ENCODE measurements around the gene EXOC4.

Gene EXOC4

GRCh38 chr7:133429371-133429770 lies 176.5 kb downstream of the EXOC4 start:
- DNase-seq (ENCODE audit: low read depth, low spot score) = no peak
- Histone ChIP-seq H3K27ac (no peak overlapping the region), H3K36me3 (ENCODE audit: insufficient read depth, low read length) (no peaks in the 10 kb centered on the region)

GRCh38 chr7:133431134-133431724 lies 178.4 kb downstream of the EXOC4 start:
- TF ChIP-seq POLR2AphosphoS5 (IDR thresholded peaks at IDR 0.05; ENCODE audit: borderline replicate concordance, low read depth, low read length) = no peak
- TF ChIP-seq EZH2 (IDR thresholded peaks at IDR 0.05) = no peak
- no peak for TF ChIP-seq FOXP2 (optimal IDR thresholded peaks at IDR 0.05; ENCODE audit: control extremely low read depth, extremely low read length, insufficient read depth)
- DNase-seq (ENCODE audit: low read depth, low spot score) = no peak
- no peaks in the 10 kb centered on the region for H3K9me3 ChIP-seq (ENCODE audit: low read depth, low read length)
- H3K27ac ChIP-seq = no peak overlapping the region
- no peak overlapping the region for H3K9ac ChIP-seq (ENCODE audit: insufficient read length)
- H3K4me3 ChIP-seq = no peak overlapping the region
- no peaks in the 10 kb centered on the region for H3K36me3 ChIP-seq (ENCODE audit: insufficient read depth, low read length)

More at GRCh38 chr7:133429371-133429770, 176.5 kb downstream of the EXOC4 start:
- no peak overlapping the region for H3K9ac ChIP-seq (ENCODE audit: insufficient read length)
- TF ChIP-seq FOXP2 (optimal IDR thresholded peaks at IDR 0.05; ENCODE audit: control extremely low read depth, extremely low read length, insufficient read depth) (no peak), EZH2 (IDR thresholded peaks at IDR 0.05) (no peak), POLR2AphosphoS5 (IDR thresholded peaks at IDR 0.05; ENCODE audit: borderline replicate concordance, low read depth, low read length) (no peak)
- H3K4me3 ChIP-seq = no peak overlapping the region
- no peaks in the 10 kb centered on the region for H3K9me3 ChIP-seq (ENCODE audit: low read depth, low read length)

- Histone ChIP-seq H3K36me3 (ENCODE audit: insufficient read depth, low read length) (no peaks in the 10 kb centered on the region), H3K4me3 (no peak overlapping the region), H3K27ac (no peak overlapping the region), H3K9ac (ENCODE audit: insufficient read length) (no peak overlapping the region), H3K9me3 (ENCODE audit: low read depth, low read length) (no peaks in the 10 kb centered on the region)
- no peak for DNase-seq (ENCODE audit: low read depth, low spot score)
- TF ChIP-seq FOXP2 (optimal IDR thresholded peaks at IDR 0.05; ENCODE audit: control extremely low read depth, extremely low read length, insufficient read depth) = no peak
- TF ChIP-seq POLR2AphosphoS5 (IDR thresholded peaks at IDR 0.05; ENCODE audit: borderline replicate concordance, low read depth, low read length) = no peak
- no peak for TF ChIP-seq EZH2 (IDR thresholded peaks at IDR 0.05)
Measured at GRCh38 chr7:133433165-133433812, 180.4 kb downstream of the EXOC4 start.

- Histone ChIP-seq H3K4me3 (no peak overlapping the region), H3K36me3 (ENCODE audit: insufficient read depth, low read length) (no peaks in the 10 kb centered on the region), H3K9ac (ENCODE audit: insufficient read length) (no peak overlapping the region), H3K9me3 (ENCODE audit: low read depth, low read length) (no peaks in the 10 kb centered on the region), H3K27ac (no peak overlapping the region)
- TF ChIP-seq POLR2AphosphoS5 (IDR thresholded peaks at IDR 0.05; ENCODE audit: borderline replicate concordance, low read depth, low read length) (no peak), FOXP2 (optimal IDR thresholded peaks at IDR 0.05; ENCODE audit: control extremely low read depth, extremely low read length, insufficient read depth) (no peak), EZH2 (IDR thresholded peaks at IDR 0.05) (no peak)
- DNase-seq (ENCODE audit: low read depth, low spot score) = no peak
Measured at GRCh38 chr7:133434246-133434865, 181.5 kb downstream of the EXOC4 start.

GRCh38 chr7:133436014-133436428 lies 183.1 kb downstream of the EXOC4 start:
- H3K36me3 ChIP-seq (ENCODE audit: insufficient read depth, low read length) = no peaks in the 10 kb centered on the region
- DNase-seq (ENCODE audit: low read depth, low spot score) = no peak

GRCh38 chr7:133437544-133437943 lies 184.7 kb downstream of the EXOC4 start:
- Histone ChIP-seq H3K9me3 (ENCODE audit: low read depth, low read length) (no peaks in the 10 kb centered on the region), H3K36me3 (ENCODE audit: insufficient read depth, low read length) (no peaks in the 10 kb centered on the region), H3K9ac (ENCODE audit: insufficient read length) (no peak overlapping the region), H3K4me3 (no peak overlapping the region), H3K27ac (no peak overlapping the region)
- TF ChIP-seq FOXP2 (optimal IDR thresholded peaks at IDR 0.05; ENCODE audit: control extremely low read depth, extremely low read length, insufficient read depth) (no peak), POLR2AphosphoS5 (IDR thresholded peaks at IDR 0.05; ENCODE audit: borderline replicate concordance, low read depth, low read length) (no peak), EZH2 (IDR thresholded peaks at IDR 0.05) (no peak)
- DNase-seq (ENCODE audit: low read depth, low spot score) = no peak

More at GRCh38 chr7:133436014-133436428, 183.1 kb downstream of the EXOC4 start:
- 0 out of 2 replicates have a peak overlapping the region, but pooled peaks have one; percentile 15 for H3K27ac ChIP-seq
- H3K9ac ChIP-seq (ENCODE audit: insufficient read length) = peak overlapping the region; percentile 54
- no peaks in the 10 kb centered on the region for H3K9me3 ChIP-seq (ENCODE audit: low read depth, low read length)
- TF ChIP-seq POLR2AphosphoS5 (IDR thresholded peaks at IDR 0.05; ENCODE audit: borderline replicate concordance, low read depth, low read length) (no peak), FOXP2 (optimal IDR thresholded peaks at IDR 0.05; ENCODE audit: control extremely low read depth, extremely low read length, insufficient read depth) (no peak), EZH2 (IDR thresholded peaks at IDR 0.05) (no peak)
- H3K4me3 ChIP-seq = no peak overlapping the region

GRCh38 chr7:133442818-133443217 lies 189.9 kb downstream of the EXOC4 start:
- no peak overlapping the region for H3K27ac ChIP-seq
- no peak overlapping the region for H3K9ac ChIP-seq (ENCODE audit: insufficient read length)
- H3K4me3 ChIP-seq = no peak overlapping the region
- no peaks in the 10 kb centered on the region for H3K36me3 ChIP-seq (ENCODE audit: insufficient read depth, low read length)
- no peak for DNase-seq (ENCODE audit: low read depth, low spot score)
- H3K9me3 ChIP-seq (ENCODE audit: low read depth, low read length) = no peaks in the 10 kb centered on the region
- no peak for TF ChIP-seq FOXP2 (optimal IDR thresholded peaks at IDR 0.05; ENCODE audit: control extremely low read depth, extremely low read length, insufficient read depth)
- no peak for TF ChIP-seq POLR2AphosphoS5 (IDR thresholded peaks at IDR 0.05; ENCODE audit: borderline replicate concordance, low read depth, low read length)
- TF ChIP-seq EZH2 (IDR thresholded peaks at IDR 0.05) = no peak

- H3K4me3 ChIP-seq = no peak overlapping the region
- DNase-seq (ENCODE audit: low read depth, low spot score) = no peak
- H3K9me3 ChIP-seq (ENCODE audit: low read depth, low read length) = no peaks in the 10 kb centered on the region
- no peak for TF ChIP-seq POLR2AphosphoS5 (IDR thresholded peaks at IDR 0.05; ENCODE audit: borderline replicate concordance, low read depth, low read length)
- TF ChIP-seq FOXP2 (optimal IDR thresholded peaks at IDR 0.05; ENCODE audit: control extremely low read depth, extremely low read length, insufficient read depth) = no peak
- no peak for TF ChIP-seq EZH2 (IDR thresholded peaks at IDR 0.05)
- no peaks in the 10 kb centered on the region for H3K36me3 ChIP-seq (ENCODE audit: insufficient read depth, low read length)
- H3K9ac ChIP-seq (ENCODE audit: insufficient read length) = no peak overlapping the region
- no peak overlapping the region for H3K27ac ChIP-seq
Measured at GRCh38 chr7:133445617-133446016, 192.7 kb downstream of the EXOC4 start.

All from SK-N-MC (cell line).